Prostate gland (tissue), 2 donors: Measurements from ENCODE around the gene MICAL3. TPM values are rescaled to one million over a fixed set of nuclear protein-coding genes. Genes with fewer than 3 reads are reported as not detected.

ENCODE experiments used
- DNase-seq: peaks from one replicate; pipeline ENCODE4 v3.0.0-alpha.2; 2019; ENCODE audit warnings: low spot score
- H3K27ac ChIP-seq, 2 donors: fragments of 200-600 bp; sonication (generic); 2 replicates each; pipeline ENCODE4 v1.5.1; 2017 to 2019
- H3K27me3 ChIP-seq: fragments of 200-600 bp; sonication (generic); replicated peaks from 2 replicates; pipeline ENCODE4 v1.5.1; 2019; ENCODE audit not compliant: insufficient read depth
- H3K36me3 ChIP-seq, 2 donors: fragments of 200-600 bp; sonication (generic); 1 replicate in 1 of 2; 2 replicates in 1 of 2; pipeline versions ENCODE4 v1.5.1 to v1.8.1; 2017 to 2019
- H3K4me1 ChIP-seq: fragments of 200-600 bp; sonication (generic); replicated peaks from 2 replicates; pipeline ENCODE4 v1.5.1; 2019
- H3K4me3 ChIP-seq, 2 donors: fragments of 200-600 bp; sonication (generic); 2 replicates each; pipeline ENCODE4 v1.5.1; 2017 to 2019
- H3K9me3 ChIP-seq: fragments of 200-600 bp; sonication (generic); 2 replicates; pipeline ENCODE4 v1.5.1; 2017
- CTCF ChIP-seq, 4 experiments: fragments of 200-600 bp in 2 of 4; fragments of 450-650 bp in 2 of 4; sonication (generic) in 2 of 4; IDR thresholded peaks; 1 replicate in 3 of 4; 2 replicates in 1 of 4; pipeline ENCODE4 v1.5.1; 2016 to 2019; ENCODE audit warnings: antibody characterized with exemption in 4 of 4, mild to moderate bottlenecking in 2 of 4, moderate library complexity in 2 of 4
- POLR2A ChIP-seq: fragments of 450-650 bp; IDR thresholded peaks from one replicate; pipeline ENCODE4 v1.6.1; 2016; ENCODE audit warnings: antibody characterized with exemption, mild to moderate bottlenecking
- POLR2AphosphoS5 ChIP-seq: sonication (generic); formaldehyde crosslinking; IDR thresholded peaks from one replicate; pipeline ENCODE4 v1.6.1; 2017; ENCODE audit warnings: antibody characterized with exemption
- WGBS: methylation state at CpG from one replicate; pipeline ENCODE4 v1.1.5; 2018; 5-methylcytosine and 5-hydroxymethylcytosine counted together
- intact Hi-C: fragments of 100-400 bp; cut with DNase I; formaldehyde crosslinking; loops from one replicate; pipeline ENCODE4 v1.14.2; 2022
- total RNA-seq, 2 donors: library from RNA; depleted of rRNA; stranded (reverse); fragments of >200 nt; gene quantifications; one replicate each; pipeline ENCODE4 v1.1.0, GENCODE V29; 2016

The MICAL3 gene
- total RNA-seq, 2 donors from 2014 or later = 58.6 to 78.7 TPM

GRCh38 chr22:17866127-17866526 is 158.2 kb downstream of the MICAL3 start:
- Histone ChIP-seq H3K4me3 (no peak overlapping the region), H3K9me3 (no peaks in the 10 kb centered on the region), H3K4me1 (peaks cover 4% of the 10 kb centered on the region), H3K27ac (no peak overlapping the region), H3K36me3 (peaks cover 0 to 10% of the 10 kb centered on the region in 2 donors), H3K27me3 (no peaks in the 10 kb centered on the region)
- 76% methylated on average over 5 of the region's 5 CpGs for WGBS
- no peak for TF ChIP-seq POLR2A
- TF ChIP-seq CTCF (IDR thresholded peaks at IDR 0.05) = no peak
- no peak for TF ChIP-seq POLR2AphosphoS5
- intact Hi-C loops = no loop called here
- DNase-seq = no peak

GRCh38 chr22:17865183-17866055 is 158.9 kb downstream of the MICAL3 start:
- no peak for TF ChIP-seq POLR2AphosphoS5
- TF ChIP-seq CTCF (IDR thresholded peaks at IDR 0.05) = no peak
- Histone ChIP-seq H3K27ac (no peak overlapping the region), H3K36me3 (peaks cover 0 to 10% of the 10 kb centered on the region in 2 donors), H3K4me1 (peaks cover 4% of the 10 kb centered on the region), H3K9me3 (no peaks in the 10 kb centered on the region), H3K4me3 (no peak overlapping the region), H3K27me3 (no peaks in the 10 kb centered on the region)
- intact Hi-C loops = no loop called here
- 95% methylated on average over 23 of the region's 23 CpGs for WGBS
- DNase-seq = no peak

- H3K27ac ChIP-seq = no peak overlapping the region
- H3K4me1 ChIP-seq = no peaks in the 10 kb centered on the region
- no peaks in the 10 kb centered on the region for H3K9me3 ChIP-seq
- no peaks in the 10 kb centered on the region for H3K27me3 ChIP-seq
- TF ChIP-seq CTCF (IDR thresholded peaks at IDR 0.05) (no peak), POLR2A (no peak), POLR2AphosphoS5 (no peak)
- peaks cover 0 to 10% of the 10 kb centered on the region in 2 donors for H3K36me3 ChIP-seq
- no peak overlapping the region for H3K4me3 ChIP-seq
- 92% methylated on average over 27 of the region's 27 CpGs for WGBS
- no peak for DNase-seq
- intact Hi-C loops = no loop called here
Observed at GRCh38 chr22:17864398-17865182, 159.8 kb downstream of the MICAL3 start.

- Histone ChIP-seq H3K4me3 (no peak overlapping the region), H3K9me3 (no peaks in the 10 kb centered on the region), H3K27me3 (no peaks in the 10 kb centered on the region), H3K36me3 (peaks cover 0 to 10% of the 10 kb centered on the region in 2 donors), H3K27ac (no peak overlapping the region), H3K4me1 (no peaks in the 10 kb centered on the region)
- intact Hi-C loops = no loop called here
- TF ChIP-seq POLR2A = no peak
- 89% methylated on average over 9 of the region's 9 CpGs for WGBS
- no peak for DNase-seq
Observed at GRCh38 chr22:17862646-17863181, 161.6 kb downstream of the MICAL3 start.

GRCh38 chr22:17861909-17862308 is 162.5 kb downstream of the MICAL3 start:
- intact Hi-C loops = no loop called here

More at GRCh38 chr22:17861909-17862308, 162.5 kb downstream of the MICAL3 start:
- H3K4me3 ChIP-seq = no peak overlapping the region
- no peaks in the 10 kb centered on the region for H3K9me3 ChIP-seq
- H3K4me1 ChIP-seq = no peaks in the 10 kb centered on the region
- TF ChIP-seq CTCF (IDR thresholded peaks at IDR 0.05) = no peak
- no peak for TF ChIP-seq POLR2A
- TF ChIP-seq POLR2AphosphoS5 = no peak
- H3K27ac ChIP-seq = no peak overlapping the region
- H3K36me3 ChIP-seq = peaks cover 0 to 10% of the 10 kb centered on the region in 2 donors
- no peaks in the 10 kb centered on the region for H3K27me3 ChIP-seq
- WGBS = 88% methylated on average over 5 of the region's 5 CpGs
- no peak for DNase-seq
